Mesenteric fat pad (tissue), 1 donor: ENCODE results near the gene MORN1. TPM values are rescaled to one million over a fixed set of nuclear protein-coding genes. Genes with fewer than 3 reads are reported as not detected.

ENCODE experiments used
- DNase-seq: peaks from one replicate; pipeline ENCODE4 v3.0.0-alpha.2; 2020; ENCODE audit warnings: low spot score
- total RNA-seq: library from RNA; stranded (reverse); fragmentation: NEBNext Ultra II Directional; extraction: Animal tissue kit (Norgen Biotek cat#: 25700); gene quantifications from one replicate; pipeline ENCODE4 v1.2.1, GENCODE V29; 2021
- donor health status: DM: yes; HTN: yes; CAD: no.

The MORN1 gene
- total RNA-seq, 1 donor from 2014 or later, result 4.4 TPM

DNA sequence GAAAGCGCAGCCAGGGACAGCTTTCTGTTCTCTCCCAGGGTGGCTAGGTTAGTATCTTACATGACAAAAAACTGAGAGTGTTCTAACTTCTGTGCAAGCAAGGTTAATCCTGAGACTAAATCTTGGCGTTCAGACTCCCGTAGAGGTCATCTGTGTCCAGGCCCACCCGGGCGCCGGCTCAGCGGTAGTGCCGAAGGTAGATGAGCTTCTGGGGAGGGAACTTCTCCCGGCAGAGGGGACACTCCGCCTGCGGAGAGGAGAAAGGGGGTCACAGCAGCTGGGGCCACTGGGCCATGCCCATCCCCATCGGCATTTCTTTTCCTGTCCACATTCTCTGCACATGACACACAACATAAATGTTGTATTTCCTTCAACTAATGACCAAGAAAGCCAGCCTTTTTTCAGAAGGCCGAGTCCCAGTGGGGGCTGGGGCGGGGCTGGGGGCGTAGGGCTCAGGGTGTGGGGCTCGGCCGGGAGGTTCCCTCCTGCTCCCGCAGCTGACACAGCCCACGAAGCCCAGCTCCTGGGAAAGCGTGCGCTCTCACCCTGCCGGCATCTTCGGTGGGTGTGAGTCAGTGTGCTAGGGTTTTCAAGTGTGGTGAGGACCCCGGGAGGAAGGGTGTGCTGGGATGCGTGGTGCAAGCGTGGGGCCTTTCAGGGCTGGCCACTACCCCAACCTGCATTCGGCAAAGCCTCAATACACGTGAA is 14.4 kb upstream of the MORN1 start:
- DNase-seq, result no peak

DNA sequence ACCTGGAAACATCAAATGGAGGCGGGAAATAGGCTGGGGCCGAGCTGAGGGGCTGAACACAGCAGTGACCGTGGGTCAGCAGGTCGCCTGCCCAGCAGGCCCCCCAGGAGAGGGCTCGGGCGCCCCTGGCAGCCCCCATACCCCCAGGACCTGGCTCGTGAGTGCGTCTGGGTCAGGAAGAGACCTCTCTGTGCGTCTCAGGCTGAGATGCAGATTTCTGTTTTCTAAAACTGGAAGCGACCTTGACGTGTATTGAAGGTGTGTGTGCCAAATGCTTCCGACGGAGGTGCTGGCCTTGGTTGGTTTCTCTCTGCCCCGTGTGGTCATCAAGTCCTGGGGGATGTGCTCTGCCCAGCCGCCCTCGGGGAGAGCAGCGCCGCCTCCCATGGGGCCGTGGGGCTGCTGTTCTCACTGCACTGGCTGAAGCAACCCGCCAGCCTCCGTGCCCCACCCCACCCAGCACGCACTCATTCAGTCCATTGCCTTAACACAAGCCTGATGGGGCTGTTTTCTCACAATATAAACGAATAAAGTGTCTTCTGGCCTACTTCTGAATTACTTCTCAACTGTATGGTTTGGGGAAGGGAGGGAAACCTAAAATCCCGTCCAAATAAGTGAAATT is 13.6 kb upstream of the MORN1 start:
- no peak for DNase-seq

DNA sequence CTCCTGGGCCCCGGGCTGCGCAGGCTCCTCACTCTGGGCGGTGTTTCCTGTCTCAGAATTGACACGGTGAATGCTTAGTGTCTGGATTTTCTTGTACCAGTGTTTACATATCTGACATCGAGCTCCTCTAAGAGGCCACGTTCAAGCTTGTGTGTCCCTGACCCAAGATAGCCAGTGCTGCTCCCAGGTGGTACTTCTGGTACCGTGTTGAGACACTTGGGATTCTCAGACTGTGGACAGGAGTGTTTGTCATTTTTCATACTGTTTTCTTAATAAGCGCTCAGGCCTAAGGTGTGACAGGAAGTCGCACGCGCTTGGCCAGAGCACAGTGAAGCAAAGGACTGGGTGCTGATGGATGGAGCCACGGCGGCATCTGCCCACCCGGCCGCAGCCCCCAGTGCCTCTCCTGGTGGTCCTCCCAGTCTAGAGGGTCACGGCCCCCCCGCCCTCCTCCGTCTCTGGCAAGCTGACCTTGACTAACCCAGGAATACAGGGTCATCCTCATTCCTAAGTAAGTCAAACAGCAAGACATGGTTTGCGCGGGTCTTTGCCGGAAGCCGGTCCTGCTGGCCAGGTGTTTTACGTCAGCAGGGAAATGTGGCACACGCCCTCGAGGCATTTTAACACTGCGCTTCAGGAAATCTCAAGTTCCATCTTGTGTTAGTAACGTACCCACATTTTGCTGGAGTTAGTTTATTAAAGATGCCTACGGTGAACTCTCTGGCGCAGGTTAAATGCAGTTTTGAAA is 13.0 kb upstream of the MORN1 start:
- no peak for DNase-seq

- DNase-seq, result no peak
Measured at GRCh38 chr1:2403273-2403672, 11.9 kb upstream of the MORN1 start.

GRCh38 chr1:2402420-2402819 is 11.1 kb upstream of the MORN1 start:
- no peak for DNase-seq

DNA sequence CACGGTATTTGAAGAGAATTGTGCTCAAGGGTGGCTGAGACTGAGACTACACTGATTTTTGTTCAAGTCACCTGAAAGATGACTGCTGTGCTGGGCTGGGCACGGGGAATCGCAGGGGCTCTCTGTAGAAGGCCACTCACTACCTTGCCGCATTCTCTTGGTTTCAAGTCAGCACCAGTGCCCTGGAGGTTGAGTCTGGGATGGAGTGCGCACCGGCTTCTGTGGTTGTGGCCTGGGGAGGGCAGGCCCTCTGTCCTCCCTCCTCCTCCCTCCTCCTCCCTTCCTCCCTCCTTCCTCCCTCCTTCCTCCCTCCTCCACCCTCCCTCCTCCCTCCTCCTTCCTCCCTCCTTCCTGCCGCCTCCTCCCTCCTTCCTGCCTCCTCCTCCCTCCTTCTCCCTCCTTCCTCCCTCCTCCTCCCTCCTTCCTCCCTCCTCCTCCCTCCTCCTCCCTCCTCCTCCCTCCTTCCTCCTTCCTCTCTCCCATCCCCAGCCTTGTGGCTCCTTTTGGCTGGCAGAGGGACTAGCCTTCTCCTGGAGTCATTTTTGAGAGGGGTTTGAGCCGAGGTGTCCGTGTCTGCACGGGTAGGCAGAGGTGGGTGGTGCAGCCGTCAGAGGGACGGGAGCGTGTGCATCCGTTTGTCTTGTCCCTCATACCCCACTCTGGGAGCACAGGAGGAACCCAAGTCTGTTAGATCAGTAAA is 9.7 kb upstream of the MORN1 start:
- no peak for DNase-seq

DNA sequence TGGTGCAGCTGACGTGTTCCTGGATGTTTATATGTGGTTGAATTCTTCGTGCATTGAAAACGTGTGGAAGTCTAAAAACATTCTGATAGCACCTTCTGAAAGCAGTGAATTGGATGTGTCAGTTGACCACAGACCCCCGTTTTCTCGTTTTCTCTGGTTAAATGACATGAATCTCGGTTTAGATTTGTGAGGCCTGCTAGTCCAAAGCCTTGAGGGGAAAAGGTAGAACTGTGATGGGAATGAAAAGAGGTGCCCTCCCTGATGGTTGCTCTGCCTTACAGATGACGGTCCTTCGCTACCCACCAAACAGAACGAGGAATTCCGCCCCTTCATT is 9.2 kb upstream of the MORN1 start:
- DNase-seq, result no peak

- no peak for DNase-seq
Measured at GRCh38 chr1:2399890-2400575, 8.7 kb upstream of the MORN1 start.

GRCh38 chr1:2398871-2399270 is 7.5 kb upstream of the MORN1 start:
- no peak for DNase-seq

DNA sequence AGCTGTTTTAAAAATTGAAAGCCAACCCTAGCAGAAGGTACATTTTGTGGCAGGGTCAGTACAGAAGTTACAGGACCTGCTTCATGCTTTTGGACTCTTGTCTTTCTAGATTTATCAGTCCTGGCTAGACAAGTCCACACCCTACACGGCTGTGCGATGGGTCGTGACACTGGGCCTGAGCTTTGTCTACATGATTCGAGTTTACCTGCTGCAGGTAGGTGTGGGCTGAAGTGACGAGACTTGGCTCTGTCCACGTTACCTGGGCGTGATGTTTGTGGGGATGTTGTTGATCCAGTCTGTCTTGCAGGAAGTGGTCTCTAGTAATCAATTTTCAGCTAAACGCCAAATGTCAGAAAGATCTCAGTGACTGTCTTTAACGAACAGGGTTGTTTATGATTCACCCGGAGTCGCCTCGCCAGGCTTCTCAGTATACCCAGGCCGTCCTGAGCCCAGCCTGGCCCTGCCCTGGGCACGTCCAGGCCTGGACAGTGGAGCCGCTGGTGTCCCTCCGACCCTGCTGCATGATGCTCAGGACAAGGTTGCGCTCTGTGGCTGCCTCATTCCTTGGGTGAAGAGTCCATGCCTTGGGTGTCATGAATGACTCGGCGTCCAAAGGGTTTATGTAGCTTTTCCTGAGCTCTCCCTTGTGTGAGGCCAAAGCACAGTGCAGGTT is 5.8 kb upstream of the MORN1 start:
- DNase-seq, result no peak

- DNase-seq, result no peak
Measured at GRCh38 chr1:2396476-2396875, 5.1 kb upstream of the MORN1 start.

GRCh38 chr1:2396059-2396458 is 4.7 kb upstream of the MORN1 start:
- DNase-seq, result no peak

DNA sequence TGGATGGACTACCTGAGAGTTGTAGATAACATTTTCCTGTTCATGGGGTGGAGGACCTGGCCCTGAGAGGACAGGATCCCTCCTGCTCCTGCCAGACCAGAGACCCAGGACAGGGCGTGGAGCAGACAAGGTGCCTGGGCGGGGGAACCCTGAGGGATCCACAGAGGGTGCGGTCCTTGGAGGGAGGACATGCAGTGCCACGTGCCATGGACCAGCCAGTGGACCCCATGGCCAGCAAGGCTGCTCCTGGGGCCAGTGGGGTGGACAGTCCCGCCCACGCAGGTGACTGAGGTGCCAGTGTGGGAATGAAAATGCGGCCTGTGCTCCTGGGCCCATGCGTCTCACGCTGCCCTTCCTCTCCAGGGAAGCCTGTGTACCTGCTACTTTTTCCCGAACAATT is 3.9 kb upstream of the MORN1 start:
- no peak for DNase-seq

DNA sequence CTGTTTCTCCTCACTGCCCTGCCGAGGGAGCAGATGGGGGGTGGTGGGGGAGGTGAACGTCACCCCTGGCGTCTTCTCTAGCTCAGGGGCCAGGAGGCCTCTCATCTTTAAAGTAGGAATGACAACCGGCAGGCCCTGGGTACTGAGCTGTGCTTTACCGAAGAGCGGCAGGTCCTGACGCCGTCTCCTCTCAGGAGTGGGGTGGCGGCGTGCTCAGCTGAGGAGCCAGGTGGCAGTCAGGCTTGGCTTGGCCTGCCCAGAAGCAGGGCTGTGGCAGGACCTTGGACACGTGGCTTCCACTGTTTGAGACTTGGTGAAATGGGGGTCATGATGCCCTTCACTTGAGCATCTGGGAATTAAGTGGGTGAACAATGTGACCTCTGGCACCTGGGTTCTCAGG is 3.4 kb upstream of the MORN1 start:
- no peak for DNase-seq

- DNase-seq, result no peak
Measured at GRCh38 chr1:2394220-2394619, 2.9 kb upstream of the MORN1 start.

- no peak for DNase-seq
Measured at GRCh38 chr1:2393471-2393877, 2.1 kb upstream of the MORN1 start.

- no peak for DNase-seq
Measured at GRCh38 chr1:2392686-2393085, 1.3 kb upstream of the MORN1 start.

DNA sequence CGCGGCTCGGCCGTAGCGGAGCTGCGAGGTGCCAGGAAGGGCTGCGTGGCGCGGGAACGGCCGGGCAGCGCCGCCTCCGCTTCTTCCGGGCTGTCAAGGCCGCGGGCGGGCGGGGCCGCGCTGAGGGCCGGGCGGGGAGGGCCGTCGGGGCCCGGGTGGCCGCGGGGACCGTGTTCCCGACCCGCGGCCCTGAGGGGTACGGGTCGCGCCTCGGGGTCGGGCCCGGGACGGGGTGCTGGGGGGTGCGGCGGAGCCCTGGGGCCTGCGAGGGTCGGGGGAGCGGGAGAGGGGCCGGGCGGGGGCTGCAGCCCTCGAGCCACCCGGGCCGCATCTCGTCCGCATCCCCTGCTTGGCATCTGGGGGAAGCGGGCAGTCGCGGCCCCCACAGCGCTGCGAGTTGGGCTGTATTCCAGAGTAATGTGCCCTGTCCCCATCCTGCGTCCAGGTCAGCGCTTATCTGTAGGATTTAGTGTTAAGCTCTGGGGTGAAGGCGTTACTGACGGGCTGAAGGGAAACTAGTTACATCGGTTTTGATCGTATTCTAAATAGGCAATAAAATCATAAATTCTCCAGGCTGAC is 666 bp upstream of the MORN1 start:
- no peak for DNase-seq

- DNase-seq, result no peak
Measured at GRCh38 chr1:2389644-2390043, 1.7 kb downstream of the MORN1 start.
